ENCODE data around the gene LENG9. TPM values are rescaled to one million over a fixed set of nuclear protein-coding genes. Genes with fewer than 3 reads are reported as not detected.

The LENG9 gene
- total RNA-seq, 4 donors from 2014 or later: 1.5 to 4.9 (median 3.4) TPM

- H3K9me3 ChIP-seq: no peaks in the 10 kb centered on the region
- no peak overlapping the region for H3K4me3 ChIP-seq
- ATAC-seq (no peak), DNase-seq (no peak)
- intact Hi-C loops (cut with DNase I; ENCODE audit: low total_unique reads) (no loop called here), in situ Hi-C loops (cut with MboI; ENCODE audit: low sequenced_read_pairs in 4 of 4) (no loop called here)
- H3K36me3 ChIP-seq: no peaks in the 10 kb centered on the region
- H3K27me3 ChIP-seq: peaks cover 43 to 68% (median 43%) of the 10 kb centered on the region in 3 donors
- peaks cover 12 to 15% of the 10 kb centered on the region in 2 donors for H3K4me1 ChIP-seq
- H3K27ac ChIP-seq: no peak overlapping the region
- no peak for TF ChIP-seq POLR2A (IDR thresholded peaks at IDR 0.05)
- TF ChIP-seq, protein P1, sequence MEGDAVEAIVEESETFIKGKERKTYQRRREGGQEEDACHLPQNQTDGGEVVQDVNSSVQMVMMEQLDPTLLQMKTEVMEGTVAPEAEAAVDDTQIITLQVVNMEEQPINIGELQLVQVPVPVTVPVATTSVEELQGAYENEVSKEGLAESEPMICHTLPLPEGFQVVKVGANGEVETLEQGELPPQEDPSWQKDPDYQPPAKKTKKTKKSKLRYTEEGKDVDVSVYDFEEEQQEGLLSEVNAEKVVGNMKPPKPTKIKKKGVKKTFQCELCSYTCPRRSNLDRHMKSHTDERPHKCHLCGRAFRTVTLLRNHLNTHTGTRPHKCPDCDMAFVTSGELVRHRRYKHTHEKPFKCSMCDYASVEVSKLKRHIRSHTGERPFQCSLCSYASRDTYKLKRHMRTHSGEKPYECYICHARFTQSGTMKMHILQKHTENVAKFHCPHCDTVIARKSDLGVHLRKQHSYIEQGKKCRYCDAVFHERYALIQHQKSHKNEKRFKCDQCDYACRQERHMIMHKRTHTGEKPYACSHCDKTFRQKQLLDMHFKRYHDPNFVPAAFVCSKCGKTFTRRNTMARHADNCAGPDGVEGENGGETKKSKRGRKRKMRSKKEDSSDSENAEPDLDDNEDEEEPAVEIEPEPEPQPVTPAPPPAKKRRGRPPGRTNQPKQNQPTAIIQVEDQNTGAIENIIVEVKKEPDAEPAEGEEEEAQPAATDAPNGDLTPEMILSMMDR (IDR thresholded peaks at IDR 0.05 in 4 of 5, conservative IDR thresholded peaks at IDR 0.05 in 1 of 5): no peak
Measured at GRCh38 chr19:54427586-54427985, 36.0 kb downstream of the LENG9 start.

DNA sequence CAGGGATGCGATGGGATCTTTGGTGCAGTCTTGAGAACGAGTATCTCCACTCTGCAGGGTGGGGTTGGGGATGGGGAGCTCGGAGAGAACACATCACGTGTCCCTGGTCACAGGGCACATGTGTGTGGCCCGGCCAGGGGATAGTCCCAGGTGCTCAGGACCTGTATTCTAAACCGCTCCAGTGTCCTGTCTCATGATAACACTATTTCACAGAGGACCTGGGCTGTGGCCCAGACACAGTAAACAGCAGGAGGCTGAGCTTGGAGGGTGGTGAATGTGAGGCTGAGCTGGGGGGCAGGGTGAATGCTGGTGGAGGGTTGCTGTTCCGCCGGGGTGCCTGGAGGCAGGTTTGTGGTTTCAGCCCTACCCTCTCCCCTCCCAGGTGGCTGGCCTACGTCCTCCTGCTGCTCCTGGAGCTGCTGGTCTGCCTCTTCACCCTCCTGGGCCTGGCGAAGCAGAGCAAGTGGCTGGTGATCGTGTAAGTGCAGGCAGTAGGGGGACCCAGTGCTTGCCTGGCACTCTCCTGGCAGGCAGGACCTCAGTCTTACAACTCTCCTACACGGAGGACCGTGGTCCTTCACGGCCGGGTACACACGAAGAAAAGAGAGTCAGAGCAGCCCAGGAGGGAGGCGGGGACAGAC is 37.2 kb downstream of the LENG9 start:
- Histone ChIP-seq H3K27ac (no peak overlapping the region), H3K27me3 (peaks cover 42 to 66% (median 49%) of the 10 kb centered on the region in 3 donors), H3K9me3 (no peaks in the 10 kb centered on the region), H3K4me1 (peaks cover 12 to 13% of the 10 kb centered on the region in 2 donors), H3K36me3 (no peaks in the 10 kb centered on the region), H3K4me3 (no peak overlapping the region)
- in situ Hi-C loops (cut with MboI; ENCODE audit: low sequenced_read_pairs in 4 of 4): no loop called here
- TF ChIP-seq, protein P1 (IDR thresholded peaks at IDR 0.05 in 4 of 5, conservative IDR thresholded peaks at IDR 0.05 in 1 of 5): no peak
- TF ChIP-seq POLR2A (IDR thresholded peaks at IDR 0.05): no peak
- ATAC-seq (no peak), DNase-seq (no peak)
- intact Hi-C loops (cut with DNase I; ENCODE audit: low total_unique reads): no loop called here

- DNase-seq: no peak
- TF ChIP-seq, protein P1 (IDR thresholded peaks at IDR 0.05 in 4 of 5, conservative IDR thresholded peaks at IDR 0.05 in 1 of 5): no peak
- TF ChIP-seq POLR2A (IDR thresholded peaks at IDR 0.05): no peak
- intact Hi-C loops (cut with DNase I; ENCODE audit: low total_unique reads) (no loop called here), in situ Hi-C loops (cut with MboI; ENCODE audit: low sequenced_read_pairs in 4 of 4) (no loop called here)
- peaks cover 1 to 4% of the 10 kb centered on the region in 2 donors for H3K4me1 ChIP-seq
- ATAC-seq: no peak
- no peak overlapping the region for H3K4me3 ChIP-seq
- H3K9me3 ChIP-seq: no peaks in the 10 kb centered on the region
- peaks cover 46 to 64% (median 51%) of the 10 kb centered on the region in 3 donors for H3K27me3 ChIP-seq
- no peak overlapping the region for H3K27ac ChIP-seq
- no peaks in the 10 kb centered on the region for H3K36me3 ChIP-seq
Measured at GRCh38 chr19:54425382-54425723, 38.2 kb downstream of the LENG9 start.

DNA sequence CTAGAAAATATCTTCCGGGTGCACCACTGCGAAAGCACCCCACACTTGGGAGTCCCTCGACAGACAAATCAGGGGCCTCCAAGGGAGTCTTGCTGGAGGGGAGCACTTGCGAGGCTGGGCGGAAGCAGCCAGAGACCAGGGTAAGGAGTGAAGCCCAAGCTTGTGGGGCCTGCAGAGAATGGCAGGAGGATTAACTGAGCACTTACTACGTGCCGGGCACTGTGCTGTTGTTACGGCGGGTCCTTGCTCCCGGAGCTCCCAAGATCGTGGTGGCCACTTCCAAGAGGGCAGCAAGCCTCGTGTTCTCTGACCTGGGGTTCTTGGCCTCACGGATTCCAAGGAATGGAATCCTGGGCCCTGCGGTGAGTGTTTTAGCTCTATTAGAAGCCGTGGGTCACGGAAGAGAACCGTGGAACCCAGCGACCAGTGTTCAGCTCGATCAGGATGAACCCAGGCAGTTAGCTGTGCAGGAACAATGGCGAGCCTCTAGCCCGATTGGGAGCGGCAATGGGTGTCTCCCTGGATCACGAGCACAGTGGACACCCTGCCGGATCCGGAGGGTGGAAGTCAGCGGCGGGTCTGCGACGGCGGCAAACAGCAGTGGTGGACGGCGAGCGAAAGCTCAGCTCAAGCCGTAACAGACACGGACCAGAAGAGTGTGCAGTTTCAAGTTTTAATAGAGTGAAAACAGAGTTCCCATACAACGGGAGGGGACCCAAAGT is 38.8 kb downstream of the LENG9 start:
- H3K4me3 ChIP-seq: no peak overlapping the region
- in situ Hi-C loops (cut with MboI; ENCODE audit: low sequenced_read_pairs in 4 of 4): no loop called here
- H3K27me3 ChIP-seq: peaks cover 46 to 64% (median 51%) of the 10 kb centered on the region in 3 donors
- TF ChIP-seq POLR2A (IDR thresholded peaks at IDR 0.05): no peak
- TF ChIP-seq, protein P1 (IDR thresholded peaks at IDR 0.05 in 4 of 5, conservative IDR thresholded peaks at IDR 0.05 in 1 of 5): no peak
- H3K27ac ChIP-seq: no peak overlapping the region
- intact Hi-C loops (cut with DNase I; ENCODE audit: low total_unique reads): no loop called here
- ATAC-seq (no peak), DNase-seq (no peak)
- no peaks in the 10 kb centered on the region for H3K36me3 ChIP-seq
- H3K9me3 ChIP-seq: no peaks in the 10 kb centered on the region
- H3K4me1 ChIP-seq: no peaks in the 10 kb centered on the region

Data from gastrocnemius medialis (tissue), 4 donors.